ENCODE results near the gene ABCC1.

DNA sequence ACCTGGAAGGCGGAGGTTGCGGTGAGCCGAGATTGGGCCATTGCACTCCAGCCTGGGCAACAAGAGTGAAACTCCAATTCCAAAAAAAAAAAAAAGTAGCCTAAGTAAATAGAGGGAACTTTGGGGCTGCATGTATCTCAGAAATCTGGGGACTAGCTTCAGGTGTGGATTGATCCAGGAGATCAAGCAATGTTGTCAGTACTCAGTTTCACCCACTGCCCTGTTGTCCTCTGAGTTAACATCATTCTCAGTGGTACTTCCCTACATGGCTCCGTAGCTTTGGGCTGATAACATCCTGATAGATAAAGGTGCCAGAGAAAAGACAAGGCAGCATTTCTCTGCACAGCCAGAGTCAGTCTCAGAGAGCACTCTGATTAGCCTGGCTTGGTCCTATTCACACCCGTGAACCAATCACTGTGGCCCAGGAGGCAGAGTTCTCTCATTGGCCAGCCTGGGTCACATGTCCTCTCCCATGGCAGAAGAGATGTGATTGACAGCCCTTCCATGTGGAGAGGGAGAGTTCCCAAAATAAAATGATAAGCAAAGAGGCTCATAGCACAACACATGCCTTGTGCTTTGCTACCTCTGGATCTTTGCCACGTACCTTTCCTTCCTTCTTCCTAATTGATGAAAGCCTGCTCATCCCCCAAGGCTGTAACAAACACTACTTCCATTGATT is 99.6 kb downstream of the ABCC1 start:
- no peak for TF ChIP-seq CTCF (IDR thresholded peaks at IDR 0.05; ENCODE audit: borderline replicate concordance, extremely low read depth, low read length, poor library complexity, severe bottlenecking)
- TF ChIP-seq EZH2 (IDR thresholded peaks at IDR 0.05; ENCODE audit: borderline replicate concordance, low read depth, low read length, severe bottlenecking): no peak

Measured in DND-41 (cell line).